Forelimb muscle (tissue), 1 donor: ENCODE measurements around the gene ZNF783. TPM values are rescaled to one million over a fixed set of nuclear protein-coding genes. Genes with fewer than 3 reads are reported as not detected.
"Not testable (repeated sequence)": the region's sequence is repeated elsewhere in the genome, so short reads cannot be mapped to it uniquely, and the experiment has no call there.

Experiments used
- DNase-seq: peaks from one replicate; pipeline ENCODE4 v3.0.0-alpha.2; 2013; ENCODE audit warnings: low read depth
- polyA plus RNA-seq: library from polyadenylated mRNA; unstranded; fragments of 120-200 nt; gene quantifications from one replicate; pipeline ENCODE4 v1.2.1, GENCODE V29; 2013; ENCODE audit not compliant: insufficient read length

Gene ZNF783
- polyA plus RNA-seq, 1 donor, result 14.0 TPM

- DNase-seq, result no peak
Measured at GRCh38 chr7:149240637-149241036, 21.4 kb upstream of the ZNF783 start.

- DNase-seq, result no peak
Measured at GRCh38 chr7:149241696-149242095, 20.3 kb upstream of the ZNF783 start.

GRCh38 chr7:149245244-149245643 lies 16.8 kb upstream of the ZNF783 start:
- DNase-seq, result no peak

- DNase-seq, result no peak
Measured at GRCh38 chr7:149245744-149246143, 16.3 kb upstream of the ZNF783 start.

GRCh38 chr7:149248777-149249176 lies 13.2 kb upstream of the ZNF783 start:
- DNase-seq, result no peak

- not testable (repeated sequence) for DNase-seq
Measured at GRCh38 chr7:149250151-149250550, 11.8 kb upstream of the ZNF783 start.

- DNase-seq, result not testable (repeated sequence)
Measured at GRCh38 chr7:149251518-149251917, 10.5 kb upstream of the ZNF783 start.

- DNase-seq, result no peak
Measured at GRCh38 chr7:149252378-149252777, 9.6 kb upstream of the ZNF783 start.

- no peak for DNase-seq
Measured at GRCh38 chr7:149253665-149254064, 8.3 kb upstream of the ZNF783 start.

- no peak for DNase-seq
Measured at GRCh38 chr7:149254181-149254858, 7.7 kb upstream of the ZNF783 start.

- no peak for DNase-seq
Measured at GRCh38 chr7:149255174-149255573, 6.8 kb upstream of the ZNF783 start.

GRCh38 chr7:149256568-149256967 lies 5.4 kb upstream of the ZNF783 start:
- no peak for DNase-seq

- DNase-seq, result no peak
Measured at GRCh38 chr7:149257146-149257545, 4.8 kb upstream of the ZNF783 start.

GRCh38 chr7:149261316-149261828 lies 624 bp upstream of the ZNF783 start:
- no peak for DNase-seq

GRCh38 chr7:149266451-149266850 lies 4.5 kb downstream of the ZNF783 start:
- DNase-seq, result no peak

GRCh38 chr7:149267733-149268132 lies 5.7 kb downstream of the ZNF783 start:
- no peak for DNase-seq

- not testable (repeated sequence) for DNase-seq
Measured at GRCh38 chr7:149274424-149274823, 12.4 kb downstream of the ZNF783 start.

GRCh38 chr7:149277871-149278270 lies 15.9 kb downstream of the ZNF783 start:
- no peak for DNase-seq

GRCh38 chr7:149278396-149278795 lies 16.4 kb downstream of the ZNF783 start:
- DNase-seq, result no peak

GRCh38 chr7:149279111-149279743 lies 17.2 kb downstream of the ZNF783 start:
- no peak for DNase-seq

- no peak for DNase-seq
Measured at GRCh38 chr7:149280151-149280550, 18.2 kb downstream of the ZNF783 start.

- no peak for DNase-seq
Measured at GRCh38 chr7:149280661-149281507, 18.9 kb downstream of the ZNF783 start.
